DND-41 (cell line): ENCODE data around the gene NDUFA8.

Experiments used
- ATAC-seq: fragments of 200-7000 bp; cut with Tn5 transposase; 3 replicates; pipeline ENCODE4 v1.9.1; 2021; ENCODE audit warnings: low read depth; ENCODE audit not compliant: insufficient read depth
- DNase-seq: peaks from one replicate; pipeline ENCODE4 v3.0.0-alpha.2; 2020
- H2AFZ ChIP-seq: 2 replicates; pipeline ENCODE4 v1.6.0; 2012; ENCODE audit warnings: low read depth, low read length
- H3K27ac ChIP-seq: 2 replicates; pipeline ENCODE4 v1.5.1; 2012; ENCODE audit warnings: low read length, inconsistent platforms
- H3K27me3 ChIP-seq: fragments of 200-600 bp; sonication (generic); 2 replicates; pipeline ENCODE4 v1.6.0; 2012; ENCODE audit warnings: low read length, mild to moderate bottlenecking, inconsistent platforms; ENCODE audit not compliant: insufficient read depth, poor library complexity
- H3K36me3 ChIP-seq: 2 replicates; pipeline ENCODE4 v1.5.1; 2012; ENCODE audit warnings: low read length, inconsistent platforms; ENCODE audit not compliant: insufficient read depth
- H3K4me1 ChIP-seq: 2 replicates; pipeline ENCODE4 v1.5.1; 2012; ENCODE audit warnings: mild to moderate bottlenecking, low read length; ENCODE audit not compliant: insufficient read depth
- H3K4me2 ChIP-seq: 2 replicates; pipeline ENCODE4 v1.6.0; 2012; ENCODE audit warnings: mild to moderate bottlenecking, moderate library complexity, low read length, inconsistent platforms; ENCODE audit not compliant: insufficient read depth
- H3K4me3 ChIP-seq, 2 experiments: fragments of 200-600 bp in 1 of 2; shearing (Covaris generic) in 1 of 2; 2 replicates each; pipeline ENCODE4 v1.5.1; 2012 to 2016; ENCODE audit warnings: inconsistent platforms in 2 of 2, low read length in 2 of 2, mild to moderate bottlenecking in 2 of 2, low read depth in 1 of 2, moderate library complexity in 1 of 2
- H3K79me2 ChIP-seq: 2 replicates; pipeline ENCODE4 v1.6.0; 2012; ENCODE audit warnings: low read length, inconsistent platforms; ENCODE audit not compliant: insufficient read depth
- H3K9ac ChIP-seq: 2 replicates; pipeline ENCODE4 v1.6.0; 2012; ENCODE audit warnings: low read depth, mild to moderate bottlenecking, inconsistent platforms, low read length, moderate library complexity
- H3K9me3 ChIP-seq: 2 replicates; pipeline ENCODE4 v1.5.1; 2012; ENCODE audit warnings: low read length, moderate library complexity, mild to moderate bottlenecking, inconsistent platforms; ENCODE audit not compliant: insufficient read depth, severe bottlenecking
- H4K20me1 ChIP-seq: 2 replicates; pipeline ENCODE4 v1.6.0; 2012; ENCODE audit warnings: low read length; ENCODE audit not compliant: insufficient read depth
- EZH2 ChIP-seq: IDR thresholded peaks from 3 replicates; pipeline ENCODE4 v1.6.1; 2012; ENCODE audit warnings: borderline replicate concordance, low read depth, mild to moderate bottlenecking, moderate library complexity, low read length, inconsistent platforms; ENCODE audit not compliant: severe bottlenecking
- TF ChIP-seq, protein P1 (sequence below): IDR thresholded peaks from 2 replicates; pipeline ENCODE4 v1.5.1; 2012; ENCODE audit warnings: borderline replicate concordance, low read length, moderate library complexity, mild to moderate bottlenecking; ENCODE audit not compliant: poor library complexity, severe bottlenecking; ENCODE audit errors: extremely low read depth

NDUFA8 gene

DNA sequence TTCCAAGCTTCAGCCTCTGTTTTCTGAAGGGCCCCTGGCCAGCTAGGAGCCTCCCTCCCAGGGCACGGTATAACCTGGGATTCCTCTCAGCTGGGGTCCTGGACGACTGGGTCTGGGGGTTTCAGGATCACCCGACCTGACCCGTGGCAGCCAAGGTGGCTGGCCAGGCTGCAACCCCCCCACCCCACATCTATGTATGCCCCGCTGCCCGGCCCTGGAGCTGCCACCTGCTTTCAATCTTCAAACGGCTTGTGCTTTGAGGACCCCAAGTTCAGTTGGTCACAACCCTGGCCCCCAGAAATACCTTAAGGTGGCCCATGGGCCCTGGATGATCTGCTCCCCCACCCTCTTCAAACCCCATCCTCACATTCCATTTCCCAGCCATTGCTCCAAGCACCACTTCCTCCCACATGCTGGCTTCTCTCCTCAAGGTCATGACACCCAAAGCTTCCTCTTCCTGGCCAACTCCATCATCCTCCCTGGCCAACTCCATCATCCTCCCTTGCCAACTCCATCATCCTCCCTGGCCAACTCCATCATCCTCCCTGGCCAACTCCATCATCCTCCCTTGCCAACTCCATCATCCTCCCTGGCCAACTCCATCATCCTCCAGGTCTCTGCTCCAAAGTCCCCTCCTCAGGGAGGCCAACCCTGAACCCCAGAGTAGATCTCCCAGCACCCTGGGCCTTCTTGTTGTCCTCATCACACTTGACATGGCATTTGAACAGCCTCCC is 49.3 kb downstream of the NDUFA8 start:
- Histone ChIP-seq H2AFZ (no peak overlapping the region), H4K20me1 (no peaks in the 10 kb centered on the region), H3K27ac (no peak overlapping the region), H3K4me1 (no peaks in the 10 kb centered on the region), H3K27me3 (no peaks in the 10 kb centered on the region), H3K4me3 (no peak overlapping the region), H3K9me3 (no peaks in the 10 kb centered on the region), H3K36me3 (no peaks in the 10 kb centered on the region), H3K4me2 (no peak overlapping the region), H3K9ac (no peak overlapping the region), H3K79me2 (no peaks in the 10 kb centered on the region)
- no peak for DNase-seq
- no peak for TF ChIP-seq EZH2
- TF ChIP-seq, protein P1, sequence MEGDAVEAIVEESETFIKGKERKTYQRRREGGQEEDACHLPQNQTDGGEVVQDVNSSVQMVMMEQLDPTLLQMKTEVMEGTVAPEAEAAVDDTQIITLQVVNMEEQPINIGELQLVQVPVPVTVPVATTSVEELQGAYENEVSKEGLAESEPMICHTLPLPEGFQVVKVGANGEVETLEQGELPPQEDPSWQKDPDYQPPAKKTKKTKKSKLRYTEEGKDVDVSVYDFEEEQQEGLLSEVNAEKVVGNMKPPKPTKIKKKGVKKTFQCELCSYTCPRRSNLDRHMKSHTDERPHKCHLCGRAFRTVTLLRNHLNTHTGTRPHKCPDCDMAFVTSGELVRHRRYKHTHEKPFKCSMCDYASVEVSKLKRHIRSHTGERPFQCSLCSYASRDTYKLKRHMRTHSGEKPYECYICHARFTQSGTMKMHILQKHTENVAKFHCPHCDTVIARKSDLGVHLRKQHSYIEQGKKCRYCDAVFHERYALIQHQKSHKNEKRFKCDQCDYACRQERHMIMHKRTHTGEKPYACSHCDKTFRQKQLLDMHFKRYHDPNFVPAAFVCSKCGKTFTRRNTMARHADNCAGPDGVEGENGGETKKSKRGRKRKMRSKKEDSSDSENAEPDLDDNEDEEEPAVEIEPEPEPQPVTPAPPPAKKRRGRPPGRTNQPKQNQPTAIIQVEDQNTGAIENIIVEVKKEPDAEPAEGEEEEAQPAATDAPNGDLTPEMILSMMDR = no peak
- ATAC-seq = no peak

DNA sequence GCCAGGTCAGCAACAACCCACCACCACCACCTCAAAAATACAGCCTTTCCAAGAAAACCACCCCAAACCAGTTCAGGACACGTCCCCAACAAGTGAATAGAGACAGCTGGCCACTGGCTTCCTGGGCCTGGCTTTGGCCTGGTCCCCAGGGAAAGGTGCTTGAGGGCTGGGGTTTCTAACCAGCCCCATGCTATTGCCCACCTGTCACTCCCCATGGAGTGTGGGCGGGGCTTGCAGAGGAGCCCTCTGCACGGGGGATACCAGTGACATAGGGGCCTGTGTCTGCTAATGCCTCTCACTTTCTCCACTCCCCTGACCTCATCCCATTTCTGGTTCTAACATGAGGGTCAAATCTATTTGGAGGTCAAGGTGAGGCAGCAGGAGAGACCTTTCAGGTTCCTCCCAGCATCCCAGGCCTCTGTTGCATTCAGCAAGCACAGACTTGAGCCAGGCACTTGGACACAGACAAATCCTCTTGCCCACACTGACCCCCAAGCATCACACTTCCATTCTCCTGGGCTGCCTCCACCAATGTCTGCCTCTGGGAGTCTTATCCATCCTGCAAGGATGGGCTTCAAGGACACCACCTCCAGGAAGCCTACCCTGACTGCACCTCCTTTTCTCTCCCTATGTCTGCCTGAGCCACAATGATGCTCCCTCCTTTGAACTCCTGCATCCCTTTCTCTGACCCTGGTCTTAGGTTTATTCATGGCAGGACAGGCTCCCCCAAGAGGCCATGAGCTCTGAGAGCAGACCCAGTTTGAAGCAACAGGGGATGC is 50.4 kb downstream of the NDUFA8 start:
- H3K27me3 ChIP-seq = no peaks in the 10 kb centered on the region
- no peaks in the 10 kb centered on the region for H3K79me2 ChIP-seq
- TF ChIP-seq EZH2 = no peak
- TF ChIP-seq, protein P1 = no peak
- no peak overlapping the region for H3K27ac ChIP-seq
- H4K20me1 ChIP-seq = no peaks in the 10 kb centered on the region
- DNase-seq (no peak), ATAC-seq (no peak)
- H3K36me3 ChIP-seq = no peaks in the 10 kb centered on the region
- H3K9me3 ChIP-seq = no peaks in the 10 kb centered on the region
- H3K4me3 ChIP-seq = no peak overlapping the region
- H2AFZ ChIP-seq = no peak overlapping the region
- no peak overlapping the region for H3K4me2 ChIP-seq
- H3K9ac ChIP-seq = no peak overlapping the region
- no peaks in the 10 kb centered on the region for H3K4me1 ChIP-seq

DNA sequence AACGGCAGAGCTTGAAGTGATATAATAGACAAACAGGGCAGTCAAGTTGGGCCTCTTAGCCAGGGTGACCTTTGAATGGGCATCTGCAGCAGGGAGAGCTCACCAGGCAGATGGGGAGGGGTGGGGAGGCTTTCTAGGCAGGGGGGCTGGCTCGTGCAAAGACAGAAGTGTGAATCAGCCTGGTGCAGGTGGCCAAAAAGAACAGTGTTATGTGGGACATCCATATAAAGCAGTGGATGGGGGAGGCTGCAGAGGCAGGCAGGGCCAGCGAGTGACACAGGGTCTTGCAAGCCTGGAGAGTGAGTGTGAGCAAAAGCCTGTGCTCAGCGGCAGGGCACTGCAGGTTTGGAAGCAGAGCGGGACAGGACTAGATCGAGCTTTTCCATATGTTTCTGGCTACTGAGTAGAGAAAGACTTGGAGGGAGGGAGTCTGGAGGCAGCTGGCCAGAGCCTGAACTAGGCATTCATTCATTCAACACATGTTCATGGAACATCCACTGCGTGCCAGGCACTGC is 52.2 kb downstream of the NDUFA8 start:
- Histone ChIP-seq H3K4me2 (no peak overlapping the region), H2AFZ (no peak overlapping the region), H3K4me3 (no peak overlapping the region), H3K36me3 (no peaks in the 10 kb centered on the region), H3K27ac (no peak overlapping the region), H3K9ac (no peak overlapping the region), H3K27me3 (no peaks in the 10 kb centered on the region), H3K9me3 (peaks cover 2% of the 10 kb centered on the region), H4K20me1 (no peaks in the 10 kb centered on the region), H3K79me2 (no peaks in the 10 kb centered on the region), H3K4me1 (no peaks in the 10 kb centered on the region)
- ATAC-seq = no peak
- no peak for TF ChIP-seq EZH2
- TF ChIP-seq, protein P1 = no peak
- DNase-seq = no peak
